A549 (cell line): ENCODE results near the gene ATP9B. TPM values are rescaled to one million over a fixed set of nuclear protein-coding genes. Genes with fewer than 3 reads are reported as not detected.

ENCODE experiments used
- ATAC-seq, 2 experiments: fragments of 200-7000 bp in 1 of 2; fragments of >200 bp in 1 of 2; cut with Nextera tagmentation in 1 of 2; cut with Tn5 transposase in 1 of 2; 3 replicates each; pipeline versions ENCODE4 v1.8.0 to v1.9.1; 2018 to 2020; ENCODE audit warnings: mild to moderate bottlenecking in 1 of 2, moderate library complexity in 1 of 2
- CTCF ChIA-PET: fragments of 300-600 bp; sonication (Branson Sonifier 250); formaldehyde crosslinking; extraction: SDS; loops from one replicate; lab custom pipeline; 2021; ENCODE audit warnings: antibody characterized with exemption, inconsistent platforms; lab: Yijun Ruan, JAX
- POLR2A ChIA-PET: fragments of 350-600 bp; formaldehyde crosslinking; extraction: SDS; loops from one replicate; lab custom pipeline; 2021; ENCODE audit warnings: antibody characterized with exemption, inconsistent platforms; lab: Yijun Ruan, JAX
- DNase-seq, 2 experiments: peaks; one replicate each; pipeline versions ENCODE4 v3.0.0 to v3.0.0-alpha.2; 2011 to 2016; ENCODE audit warnings: low read depth in 1 of 2, low spot score in 1 of 2
- FAIRE-seq: peaks from 2 replicates; lab custom pipeline; 2011; peaks lifted over from hg19 to GRCh38; lab: Jason Lieb, UNC
- H3K27ac ChIP-seq, 2 experiments: fragments of >200 bp; sonication (Bioruptor Twin); formaldehyde crosslinking; 3 replicates each; pipeline ENCODE4 v1.5.1; 2016 to 2017
- H3K4me1 ChIP-seq: fragments of >200 bp; sonication (Bioruptor Twin); formaldehyde crosslinking; 3 replicates; pipeline ENCODE4 v1.6.1; 2016
- H3K4me2 ChIP-seq: fragments of >200 bp; sonication (Bioruptor Twin); formaldehyde crosslinking; 3 replicates; pipeline ENCODE4 v1.6.1; 2016
- H3K4me3 ChIP-seq: fragments of >200 bp; sonication (Bioruptor Twin); formaldehyde crosslinking; 3 replicates; pipeline ENCODE4 v1.5.1; 2016
- H3K9me3 ChIP-seq: fragments of >200 bp; sonication (Bioruptor Twin); formaldehyde crosslinking; 3 replicates; pipeline ENCODE4 v1.6.1; 2016
- ATOH8 ChIP-seq: fragments of 250-450 bp; sonication (Bioruptor Pico); IDR thresholded peaks from 2 replicates; pipeline ENCODE4 v1.5.0; 2020; ENCODE audit warnings: low read depth, mild to moderate bottlenecking, moderate library complexity
- E2F6 ChIP-seq: IDR thresholded peaks from 2 replicates; pipeline ENCODE4 v1.6.1; 2012; ENCODE audit warnings: low read depth, borderline replicate concordance
- FOSB ChIP-seq: fragments of 250-450 bp; sonication (Bioruptor Pico); IDR thresholded peaks from 2 replicates; pipeline ENCODE4 v1.5.0; 2020; ENCODE audit warnings: mild to moderate bottlenecking, moderate library complexity
- FOSL2 ChIP-seq, 2 experiments: fragments of 450-650 bp in 1 of 2; fragments of >200 bp in 1 of 2; sonication (Bioruptor Twin) in 1 of 2; formaldehyde crosslinking; IDR thresholded peaks; 2 replicates each; pipeline versions ENCODE4 v1.5.0 to v1.6.1; 2016 to 2020; ENCODE audit warnings: mild to moderate bottlenecking in 1 of 2, moderate library complexity in 1 of 2
- GATA3 ChIP-seq: IDR thresholded peaks from 2 replicates; pipeline ENCODE4 v1.6.1; 2012; ENCODE audit warnings: borderline replicate concordance
- HDAC2 ChIP-seq: fragments of 200-600 bp; sonication (generic); IDR thresholded peaks from 2 replicates; pipeline ENCODE4 v1.6.1; 2016
- HES2 ChIP-seq: fragments of >200 bp; sonication (Bioruptor Twin); formaldehyde crosslinking; IDR thresholded peaks from 2 replicates; pipeline ENCODE4 v1.6.1; 2016
- HOXA7 ChIP-seq: fragments of 250-450 bp; sonication (Bioruptor Pico); IDR thresholded peaks from 2 replicates; pipeline ENCODE4 v1.5.0; 2020; ENCODE audit warnings: mild to moderate bottlenecking, moderate library complexity
- HOXB5 ChIP-seq: fragments of 250-450 bp; sonication (Bioruptor Pico); IDR thresholded peaks from 2 replicates; pipeline ENCODE4 v1.5.0; 2020; ENCODE audit warnings: mild to moderate bottlenecking, moderate library complexity
- JUN ChIP-seq, 2 experiments: fragments of >200 bp; sonication (Bioruptor Twin); formaldehyde crosslinking; IDR thresholded peaks; 2 replicates in 1 of 2; 3 replicates in 1 of 2; pipeline ENCODE4 v1.6.1; 2016 to 2017
- KDM1A ChIP-seq: fragments of 200-600 bp; sonication (generic); IDR thresholded peaks from 2 replicates; pipeline ENCODE4 v1.6.1; 2016; ENCODE audit warnings: low read depth, mild to moderate bottlenecking
- KDM5A ChIP-seq: fragments of 200-600 bp; sonication (generic); IDR thresholded peaks from 2 replicates; pipeline ENCODE4 v1.6.1; 2016; ENCODE audit warnings: antibody characterized with exemption, mild to moderate bottlenecking
- NPAS2 ChIP-seq: fragments of 250-450 bp; sonication (Bioruptor Pico); IDR thresholded peaks from 2 replicates; pipeline ENCODE4 v1.8.0; 2022; ENCODE audit warnings: mild to moderate bottlenecking, moderate library complexity, borderline replicate concordance
- NR3C1 ChIP-seq: fragments of >200 bp; sonication (Bioruptor Twin); formaldehyde crosslinking; IDR thresholded peaks from 3 replicates; pipeline ENCODE4 v1.6.1; 2017
- POLR2A ChIP-seq: IDR thresholded peaks from 2 replicates; pipeline ENCODE4 v1.6.1; 2012; ENCODE audit warnings: mild to moderate bottlenecking, low read length
- RAD21 ChIP-seq, 2 experiments: fragments of >200 bp in 1 of 2; sonication (Bioruptor Twin) in 1 of 2; formaldehyde crosslinking in 1 of 2; IDR thresholded peaks in 1 of 2; conservative IDR thresholded peaks in 1 of 2; 2 replicates in 1 of 2; 3 replicates in 1 of 2; pipeline ENCODE4 v1.6.1; 2012 to 2018; ENCODE audit warnings: inconsistent platforms in 1 of 2
- SMC3 ChIP-seq: fragments of >200 bp; sonication (Bioruptor Twin); formaldehyde crosslinking; IDR thresholded peaks from 3 replicates; pipeline ENCODE4 v1.6.1; 2018; ENCODE audit warnings: inconsistent platforms
- TFCP2L1 ChIP-seq: fragments of 250-450 bp; sonication (Bioruptor Pico); IDR thresholded peaks from 2 replicates; pipeline ENCODE4 v1.5.0; 2021; ENCODE audit warnings: mild to moderate bottlenecking
- TP53 ChIP-seq: fragments of 250-450 bp; sonication (Bioruptor Pico); IDR thresholded peaks from 2 replicates; pipeline ENCODE4 v1.5.0; 2021; ENCODE audit warnings: mild to moderate bottlenecking, moderate library complexity
- USF2 ChIP-seq: fragments of 450-650 bp; IDR thresholded peaks from 2 replicates; pipeline ENCODE4 v1.6.1; 2014; ENCODE audit warnings: antibody characterized with exemption
- ZNF302 ChIP-seq: fragments of 250-450 bp; sonication (Bioruptor Pico); IDR thresholded peaks from 2 replicates; pipeline ENCODE4 v1.9.0; 2021; ENCODE audit warnings: inconsistent platforms, mild to moderate bottlenecking, moderate library complexity
- ZSCAN20 ChIP-seq: fragments of 250-450 bp; sonication (Bioruptor Pico); IDR thresholded peaks from 2 replicates; pipeline ENCODE4 v1.8.0; 2022; ENCODE audit warnings: mild to moderate bottlenecking, moderate library complexity
- WGBS: methylation state at CpG from one replicate; pipeline ENCODE4 v1.1.6; 2017; ENCODE audit errors: missing lambda C conversion rate; 5-methylcytosine and 5-hydroxymethylcytosine counted together
- polyA plus RNA-seq, 4 experiments: library from polyadenylated mRNA; depleted of rRNA in 3 of 4; stranded (reverse); fragments of >200 nt; fragmentation: RNase III in 1 of 4; extraction: RNeasy Plus Mini Kit Qiagen cat#74134 plus additional on column Dnase treatment in 1 of 4; gene quantifications; 2 replicates in 3 of 4; 3 replicates in 1 of 4; pipeline ENCODE4 v1.2.3, GENCODE V29; 2011 to 2017
- TF ChIP-seq, protein P1 (sequence below): fragments of 200-600 bp; sonication (generic); IDR thresholded peaks from 2 replicates; pipeline ENCODE4 v1.6.1; 2016; ENCODE audit warnings: antibody characterized with exemption, mild to moderate bottlenecking, moderate library complexity
- TF ChIP-seq, protein P2 (sequence below): fragments of 250-450 bp; sonication (Bioruptor Pico); IDR thresholded peaks from 2 replicates; pipeline ENCODE4 v1.5.0; 2021; ENCODE audit warnings: mild to moderate bottlenecking, moderate library complexity, borderline replicate concordance
- TF ChIP-seq, protein P3 (sequence below): fragments of >200 bp; sonication (Bioruptor Twin); formaldehyde crosslinking; IDR thresholded peaks from 3 replicates; pipeline ENCODE4 v1.6.1; 2016
- TF ChIP-seq, protein P4 (sequence below): IDR thresholded peaks from 2 replicates; pipeline ENCODE4 v1.6.1; 2012

The ATP9B gene
- polyA plus RNA-seq, 2 of the 4 experiments (the other 2 are of a cell fraction), result 22.6 to 35.7 TPM

DNA sequence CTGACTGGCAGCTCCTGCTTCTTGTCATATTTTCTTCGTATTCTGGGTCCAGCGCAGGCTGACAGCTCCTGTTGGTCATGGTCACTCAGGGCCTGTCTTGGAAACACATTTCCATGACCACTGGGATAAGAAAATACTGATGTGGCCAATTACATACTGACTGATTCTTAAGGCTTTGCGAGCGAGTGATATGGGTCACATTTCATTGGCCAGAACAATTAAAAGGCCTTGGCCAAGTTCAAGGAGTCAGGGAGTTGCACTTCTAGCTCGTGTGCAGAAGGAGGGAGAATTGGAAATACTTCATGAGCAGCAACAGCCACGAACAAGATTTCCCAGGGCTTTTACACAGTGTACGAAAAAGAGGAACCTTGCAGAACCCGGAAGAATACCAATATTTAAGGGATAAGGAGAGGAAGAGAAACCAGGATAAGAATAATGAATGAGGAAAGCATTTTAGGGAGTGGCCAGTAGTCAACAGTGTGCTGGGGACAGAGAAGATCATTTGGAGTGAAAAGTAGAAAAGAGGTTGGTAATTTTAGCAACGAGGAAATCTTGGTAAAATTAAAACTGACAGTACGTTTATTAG lies 149.5 kb downstream of the ATP9B start:
- FAIRE-seq, result no peak
- DNase-seq, result no peak
- H3K4me1 ChIP-seq, result no peaks in the 10 kb centered on the region
- CTCF ChIA-PET, result no interaction called here
- no peak overlapping the region for H3K4me2 ChIP-seq
- no peak overlapping the region for H3K27ac ChIP-seq
- no peak overlapping the region for H3K4me3 ChIP-seq
- 77% methylated on average over 10 of the region's 10 CpGs for WGBS
- TF ChIP-seq ZSCAN20 (CRISPR knock-in tag) (no peak), HES2 (no peak), ZNF302 (CRISPR knock-in tag) (no peak), SMC3 (no peak), FOSL2 (IDR thresholded peaks at IDR 0.05) (no peak), FOSL2 (CRISPR knock-in tag; IDR thresholded peaks at IDR 0.05) (no peak), RAD21 (conservative IDR thresholded peaks at IDR 0.05 in 1 of 2, IDR thresholded peaks at IDR 0.05 in 1 of 2) (no peak), TFCP2L1 (CRISPR knock-in tag) (no peak), FOSB (CRISPR knock-in tag) (no peak), USF2 (no peak), NR3C1 (no peak), ATOH8 (no peak)
- TF ChIP-seq, protein P1, sequence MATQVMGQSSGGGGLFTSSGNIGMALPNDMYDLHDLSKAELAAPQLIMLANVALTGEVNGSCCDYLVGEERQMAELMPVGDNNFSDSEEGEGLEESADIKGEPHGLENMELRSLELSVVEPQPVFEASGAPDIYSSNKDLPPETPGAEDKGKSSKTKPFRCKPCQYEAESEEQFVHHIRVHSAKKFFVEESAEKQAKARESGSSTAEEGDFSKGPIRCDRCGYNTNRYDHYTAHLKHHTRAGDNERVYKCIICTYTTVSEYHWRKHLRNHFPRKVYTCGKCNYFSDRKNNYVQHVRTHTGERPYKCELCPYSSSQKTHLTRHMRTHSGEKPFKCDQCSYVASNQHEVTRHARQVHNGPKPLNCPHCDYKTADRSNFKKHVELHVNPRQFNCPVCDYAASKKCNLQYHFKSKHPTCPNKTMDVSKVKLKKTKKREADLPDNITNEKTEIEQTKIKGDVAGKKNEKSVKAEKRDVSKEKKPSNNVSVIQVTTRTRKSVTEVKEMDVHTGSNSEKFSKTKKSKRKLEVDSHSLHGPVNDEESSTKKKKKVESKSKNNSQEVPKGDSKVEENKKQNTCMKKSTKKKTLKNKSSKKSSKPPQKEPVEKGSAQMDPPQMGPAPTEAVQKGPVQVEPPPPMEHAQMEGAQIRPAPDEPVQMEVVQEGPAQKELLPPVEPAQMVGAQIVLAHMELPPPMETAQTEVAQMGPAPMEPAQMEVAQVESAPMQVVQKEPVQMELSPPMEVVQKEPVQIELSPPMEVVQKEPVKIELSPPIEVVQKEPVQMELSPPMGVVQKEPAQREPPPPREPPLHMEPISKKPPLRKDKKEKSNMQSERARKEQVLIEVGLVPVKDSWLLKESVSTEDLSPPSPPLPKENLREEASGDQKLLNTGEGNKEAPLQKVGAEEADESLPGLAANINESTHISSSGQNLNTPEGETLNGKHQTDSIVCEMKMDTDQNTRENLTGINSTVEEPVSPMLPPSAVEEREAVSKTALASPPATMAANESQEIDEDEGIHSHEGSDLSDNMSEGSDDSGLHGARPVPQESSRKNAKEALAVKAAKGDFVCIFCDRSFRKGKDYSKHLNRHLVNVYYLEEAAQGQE, result no peak
- ATAC-seq, result no peak
- POLR2A ChIA-PET, result no interaction called here
- H3K9me3 ChIP-seq, result no peaks in the 10 kb centered on the region

DNA sequence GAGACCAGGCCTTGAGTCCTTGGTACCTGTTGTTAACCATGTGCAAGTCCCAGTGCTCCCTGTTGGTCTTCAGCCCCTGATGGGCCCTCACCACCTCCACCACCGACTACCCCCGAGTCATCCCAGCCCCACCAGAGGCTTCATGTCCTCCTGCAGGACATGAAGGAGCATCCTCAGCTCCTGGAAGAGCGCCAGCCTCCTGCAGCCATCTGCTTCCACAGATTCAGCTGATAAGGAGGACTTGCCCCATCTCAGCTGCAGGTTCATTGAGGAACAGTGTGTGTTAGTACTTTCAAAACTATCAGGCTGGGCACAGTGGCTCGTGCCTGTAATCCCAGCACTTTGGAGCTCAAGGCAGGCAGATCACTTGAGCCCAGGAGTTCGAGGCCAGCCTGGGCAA lies 151.9 kb downstream of the ATP9B start:
- ATAC-seq (no peak), DNase-seq (no peak), FAIRE-seq (no peak)
- ChIA-PET CTCF (no interaction called here), POLR2A (no interaction called here)
- Histone ChIP-seq H3K4me2 (no peak overlapping the region), H3K4me1 (no peaks in the 10 kb centered on the region), H3K9me3 (no peaks in the 10 kb centered on the region), H3K4me3 (no peak overlapping the region), H3K27ac (no peak overlapping the region)
- 90% methylated on average over 2 of the region's 5 CpGs for WGBS
- TF ChIP-seq NPAS2 (CRISPR knock-in tag) (no peak), NR3C1 (no peak), POLR2A (no peak), E2F6 (no peak), HOXA7 (CRISPR knock-in tag) (no peak), KDM5A (no peak), FOSL2 (IDR thresholded peaks at IDR 0.05) (no peak), FOSL2 (CRISPR knock-in tag; IDR thresholded peaks at IDR 0.05) (no peak), HOXB5 (CRISPR knock-in tag) (no peak), GATA3 (no peak), ZSCAN20 (CRISPR knock-in tag) (no peak), KDM1A (no peak), TP53 (no peak), JUN (IDR thresholded peaks at IDR 0.05) (no peak), HDAC2 (no peak), ATOH8 (no peak)
- TF ChIP-seq, protein P2, sequence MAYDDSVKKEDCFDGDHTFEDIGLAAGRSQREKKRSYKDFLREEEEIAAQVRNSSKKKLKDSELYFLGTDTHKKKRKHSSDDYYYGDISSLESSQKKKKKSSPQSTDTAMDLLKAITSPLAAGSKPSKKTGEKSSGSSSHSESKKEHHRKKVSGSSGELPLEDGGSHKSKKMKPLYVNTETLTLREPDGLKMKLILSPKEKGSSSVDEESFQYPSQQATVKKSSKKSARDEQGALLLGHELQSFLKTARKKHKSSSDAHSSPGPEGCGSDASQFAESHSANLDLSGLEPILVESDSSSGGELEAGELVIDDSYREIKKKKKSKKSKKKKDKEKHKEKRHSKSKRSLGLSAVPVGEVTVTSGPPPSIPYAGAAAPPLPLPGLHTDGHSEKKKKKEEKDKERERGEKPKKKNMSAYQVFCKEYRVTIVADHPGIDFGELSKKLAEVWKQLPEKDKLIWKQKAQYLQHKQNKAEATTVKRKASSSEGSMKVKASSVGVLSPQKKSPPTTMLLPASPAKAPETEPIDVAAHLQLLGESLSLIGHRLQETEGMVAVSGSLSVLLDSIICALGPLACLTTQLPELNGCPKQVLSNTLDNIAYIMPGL (CRISPR knock-in tag), result no peak
- TF ChIP-seq, protein P3, sequence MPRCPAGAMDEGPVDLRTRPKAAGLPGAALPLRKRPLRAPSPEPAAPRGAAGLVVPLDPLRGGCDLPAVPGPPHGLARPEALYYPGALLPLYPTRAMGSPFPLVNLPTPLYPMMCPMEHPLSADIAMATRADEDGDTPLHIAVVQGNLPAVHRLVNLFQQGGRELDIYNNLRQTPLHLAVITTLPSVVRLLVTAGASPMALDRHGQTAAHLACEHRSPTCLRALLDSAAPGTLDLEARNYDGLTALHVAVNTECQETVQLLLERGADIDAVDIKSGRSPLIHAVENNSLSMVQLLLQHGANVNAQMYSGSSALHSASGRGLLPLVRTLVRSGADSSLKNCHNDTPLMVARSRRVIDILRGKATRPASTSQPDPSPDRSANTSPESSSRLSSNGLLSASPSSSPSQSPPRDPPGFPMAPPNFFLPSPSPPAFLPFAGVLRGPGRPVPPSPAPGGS, result no peak
- TF ChIP-seq, protein P4, sequence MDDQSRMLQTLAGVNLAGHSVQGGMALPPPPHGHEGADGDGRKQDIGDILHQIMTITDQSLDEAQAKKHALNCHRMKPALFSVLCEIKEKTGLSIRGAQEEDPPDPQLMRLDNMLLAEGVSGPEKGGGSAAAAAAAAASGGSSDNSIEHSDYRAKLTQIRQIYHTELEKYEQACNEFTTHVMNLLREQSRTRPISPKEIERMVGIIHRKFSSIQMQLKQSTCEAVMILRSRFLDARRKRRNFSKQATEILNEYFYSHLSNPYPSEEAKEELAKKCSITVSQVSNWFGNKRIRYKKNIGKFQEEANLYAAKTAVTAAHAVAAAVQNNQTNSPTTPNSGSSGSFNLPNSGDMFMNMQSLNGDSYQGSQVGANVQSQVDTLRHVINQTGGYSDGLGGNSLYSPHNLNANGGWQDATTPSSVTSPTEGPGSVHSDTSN, result no peak
